Astrocyte of the cerebellum (primary cell): ENCODE measurements around the gene NR4A1.

ENCODE experiments used
- DNase-seq: peaks from one replicate; pipeline ENCODE4 v3.0.0-alpha.2; 2011; ENCODE audit warnings: low read depth
- H3K4me3 ChIP-seq: 2 replicates; pipeline ENCODE4 v1.5.1; 2011; ENCODE audit warnings: mild to moderate bottlenecking, low read depth, low read length, moderate library complexity
- in situ Hi-C: cut with HindIII; loops from 2 replicates; pipeline ENCODE4 v1.10.0; 2017; ENCODE audit warnings: low sequenced_read_pairs
- TF ChIP-seq, protein P1 (sequence below): IDR thresholded peaks from 2 replicates; pipeline ENCODE4 v1.5.1; 2012; ENCODE audit warnings: low read length, low read depth, moderate library complexity, mild to moderate bottlenecking; ENCODE audit errors: missing control alignments

The NR4A1 gene

GRCh38 chr12:52042706-52043385 lies 8.4 kb upstream of the NR4A1 start:
- H3K4me3 ChIP-seq = no peak overlapping the region
- TF ChIP-seq, protein P1, sequence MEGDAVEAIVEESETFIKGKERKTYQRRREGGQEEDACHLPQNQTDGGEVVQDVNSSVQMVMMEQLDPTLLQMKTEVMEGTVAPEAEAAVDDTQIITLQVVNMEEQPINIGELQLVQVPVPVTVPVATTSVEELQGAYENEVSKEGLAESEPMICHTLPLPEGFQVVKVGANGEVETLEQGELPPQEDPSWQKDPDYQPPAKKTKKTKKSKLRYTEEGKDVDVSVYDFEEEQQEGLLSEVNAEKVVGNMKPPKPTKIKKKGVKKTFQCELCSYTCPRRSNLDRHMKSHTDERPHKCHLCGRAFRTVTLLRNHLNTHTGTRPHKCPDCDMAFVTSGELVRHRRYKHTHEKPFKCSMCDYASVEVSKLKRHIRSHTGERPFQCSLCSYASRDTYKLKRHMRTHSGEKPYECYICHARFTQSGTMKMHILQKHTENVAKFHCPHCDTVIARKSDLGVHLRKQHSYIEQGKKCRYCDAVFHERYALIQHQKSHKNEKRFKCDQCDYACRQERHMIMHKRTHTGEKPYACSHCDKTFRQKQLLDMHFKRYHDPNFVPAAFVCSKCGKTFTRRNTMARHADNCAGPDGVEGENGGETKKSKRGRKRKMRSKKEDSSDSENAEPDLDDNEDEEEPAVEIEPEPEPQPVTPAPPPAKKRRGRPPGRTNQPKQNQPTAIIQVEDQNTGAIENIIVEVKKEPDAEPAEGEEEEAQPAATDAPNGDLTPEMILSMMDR = no peak
- in situ Hi-C loops = no loop called here
- no peak for DNase-seq

GRCh38 chr12:52043386-52044212 lies 7.6 kb upstream of the NR4A1 start:
- no peak for DNase-seq
- TF ChIP-seq, protein P1 = no peak
- in situ Hi-C loops = no loop called here
- H3K4me3 ChIP-seq = no peak overlapping the region

DNA sequence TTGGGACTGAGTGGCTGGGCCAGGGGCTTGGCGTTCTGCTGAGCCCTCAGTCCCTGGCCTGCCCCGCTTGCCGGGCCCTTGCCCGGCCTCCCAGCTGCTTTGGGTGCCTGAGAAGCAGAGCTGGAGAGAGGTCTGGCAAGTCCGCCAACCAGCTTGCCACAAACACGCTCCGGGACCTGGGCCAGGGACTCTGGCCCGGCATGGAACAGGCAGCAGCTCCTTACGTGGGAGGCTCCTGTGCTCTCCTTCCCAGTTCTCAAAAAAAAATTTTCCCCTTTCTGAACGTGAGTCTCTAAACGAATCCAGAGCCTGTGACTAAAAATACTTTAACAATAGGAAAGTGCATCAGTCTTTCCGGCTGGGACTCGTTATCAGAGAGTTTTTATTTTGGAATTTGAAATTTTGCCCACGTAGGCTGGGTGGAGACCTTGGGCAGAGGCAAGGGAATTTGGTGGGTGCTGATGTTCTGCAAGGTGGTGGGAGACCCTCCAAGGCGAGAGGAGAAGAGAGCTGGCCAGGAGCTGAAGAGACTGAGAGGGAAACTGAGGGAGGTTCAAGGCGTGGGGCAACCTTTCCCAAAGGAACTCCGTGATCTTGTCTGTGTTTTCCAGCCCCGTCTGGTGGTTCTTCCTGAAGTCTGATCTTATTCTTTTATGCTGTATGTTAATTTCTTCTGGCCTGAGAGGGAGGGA lies 6.8 kb upstream of the NR4A1 start:
- TF ChIP-seq, protein P1 = no peak
- no peak overlapping the region for H3K4me3 ChIP-seq
- in situ Hi-C loops = no loop called here
- DNase-seq = peak; percentile 92

GRCh38 chr12:52045794-52046199 lies 5.4 kb upstream of the NR4A1 start:
- TF ChIP-seq, protein P1 = no peak
- no peak overlapping the region for H3K4me3 ChIP-seq
- DNase-seq = no peak
- in situ Hi-C loops = no loop called here

GRCh38 chr12:52046859-52047258 lies 4.4 kb upstream of the NR4A1 start:
- TF ChIP-seq, protein P1 = no peak
- DNase-seq = no peak
- H3K4me3 ChIP-seq = no peak overlapping the region
- in situ Hi-C loops = no loop called here

- DNase-seq = no peak
- no peak overlapping the region for H3K4me3 ChIP-seq
- in situ Hi-C loops = no loop called here
- TF ChIP-seq, protein P1 = no peak
Observed at GRCh38 chr12:52049286-52049685, 2.0 kb upstream of the NR4A1 start.
